Erythroblast (primary cell): ENCODE measurements around the gene NLRP8.
"Not testable (repeated sequence)": the region's sequence is repeated elsewhere in the genome, so short reads cannot be mapped to it uniquely, and the experiment has no call there.

Experiments
- DNase-seq, 2 experiments: peaks; one replicate each; lab custom pipeline; 2025; lab: John Stamatoyannopoulos, UW
- GATA1 ChIP-seq: IDR thresholded peaks from 2 replicates; pipeline ENCODE4 v1.6.1; 2011; ENCODE audit warnings: low read depth, mild to moderate bottlenecking, control low read depth, low read length, moderate library complexity
- POLR2A ChIP-seq: IDR thresholded peaks from 2 replicates; pipeline ENCODE4 v1.6.1; 2011; ENCODE audit warnings: mild to moderate bottlenecking, low read length

Gene NLRP8

DNA sequence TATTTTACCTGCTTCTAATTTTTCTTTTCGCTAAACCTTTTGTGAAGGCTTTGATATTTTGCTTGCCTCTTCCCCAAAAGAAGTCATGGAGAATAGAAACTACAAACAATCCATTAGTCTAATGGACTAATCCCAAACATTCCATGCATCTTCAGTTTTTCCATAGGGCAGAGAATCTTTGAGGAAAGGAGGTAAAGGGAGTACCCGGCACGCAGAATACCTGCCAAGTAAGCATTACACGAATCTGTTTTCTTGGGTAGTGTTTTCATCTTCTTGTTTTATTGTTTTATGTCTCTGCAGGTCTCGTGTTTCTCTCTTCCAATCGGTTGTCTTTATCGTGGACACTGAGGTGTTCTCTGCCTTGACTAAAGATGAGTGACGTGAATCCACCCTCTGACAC, at the start of gene NLRP8:
Gene NLRP8, plus strand, starts transcription at position 301 of the 400 bp plus-strand sequence.
- no peak for TF ChIP-seq GATA1
- TF ChIP-seq POLR2A: no peak
- DNase-seq: no peak

DNA sequence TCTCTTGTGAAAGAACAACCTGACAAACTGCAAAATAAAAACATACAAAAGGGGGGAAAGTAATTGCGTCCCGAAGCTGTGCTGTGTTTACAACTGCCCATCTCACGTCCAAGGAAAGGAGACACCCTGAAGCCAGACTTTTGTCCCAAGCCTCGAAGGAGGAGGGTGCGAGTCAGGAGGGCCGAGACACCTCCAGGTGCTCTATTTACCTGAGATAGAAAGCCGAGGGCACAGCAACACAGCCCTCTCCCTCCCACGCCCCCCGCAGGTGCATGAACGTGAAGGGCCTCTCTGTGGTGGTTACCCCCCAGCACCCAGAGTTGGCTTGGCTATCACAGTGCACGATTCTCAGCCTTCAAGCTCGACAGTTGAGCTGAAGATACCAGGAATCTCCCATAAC, 48.7 kb upstream of the NLRP8 start:
- TF ChIP-seq GATA1: no peak
- no peak for TF ChIP-seq POLR2A
- no peak for DNase-seq

DNA sequence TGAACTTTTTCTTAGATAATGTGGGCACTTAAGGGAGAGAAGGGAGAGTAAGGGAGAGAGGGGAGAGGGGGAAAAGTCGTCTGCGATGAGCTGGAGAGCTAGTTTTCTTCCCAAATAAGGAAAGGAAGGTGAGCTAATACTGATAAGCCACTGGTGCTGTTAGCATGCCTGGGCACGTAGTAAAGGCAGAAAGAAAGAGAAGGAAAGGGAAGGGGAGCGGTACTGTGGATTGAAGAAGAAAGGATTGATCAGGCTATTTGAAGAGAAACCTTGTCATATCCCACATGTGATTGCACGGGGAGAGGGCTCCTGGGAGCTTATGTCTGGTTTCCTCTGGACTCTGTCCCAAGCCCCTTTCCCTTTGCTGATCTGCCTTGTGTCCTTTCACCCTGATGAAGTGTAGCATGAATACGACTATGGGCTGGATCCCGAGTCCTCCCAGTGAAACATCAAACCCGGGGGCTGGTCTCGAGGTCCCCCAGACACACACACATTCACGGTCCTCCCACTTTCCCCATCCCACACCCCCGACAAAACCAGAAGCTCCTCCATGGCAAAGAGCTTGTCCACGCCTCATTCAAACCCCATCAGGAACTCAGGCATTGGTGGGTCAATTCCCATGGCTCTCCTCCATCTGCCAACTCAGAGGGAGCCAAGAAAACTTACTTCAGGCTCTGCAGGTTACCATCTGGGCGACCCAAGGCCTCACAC, 46.1 kb upstream of the NLRP8 start:
- TF ChIP-seq POLR2A (no peak), GATA1 (no peak)
- DNase-seq: no peak

DNA sequence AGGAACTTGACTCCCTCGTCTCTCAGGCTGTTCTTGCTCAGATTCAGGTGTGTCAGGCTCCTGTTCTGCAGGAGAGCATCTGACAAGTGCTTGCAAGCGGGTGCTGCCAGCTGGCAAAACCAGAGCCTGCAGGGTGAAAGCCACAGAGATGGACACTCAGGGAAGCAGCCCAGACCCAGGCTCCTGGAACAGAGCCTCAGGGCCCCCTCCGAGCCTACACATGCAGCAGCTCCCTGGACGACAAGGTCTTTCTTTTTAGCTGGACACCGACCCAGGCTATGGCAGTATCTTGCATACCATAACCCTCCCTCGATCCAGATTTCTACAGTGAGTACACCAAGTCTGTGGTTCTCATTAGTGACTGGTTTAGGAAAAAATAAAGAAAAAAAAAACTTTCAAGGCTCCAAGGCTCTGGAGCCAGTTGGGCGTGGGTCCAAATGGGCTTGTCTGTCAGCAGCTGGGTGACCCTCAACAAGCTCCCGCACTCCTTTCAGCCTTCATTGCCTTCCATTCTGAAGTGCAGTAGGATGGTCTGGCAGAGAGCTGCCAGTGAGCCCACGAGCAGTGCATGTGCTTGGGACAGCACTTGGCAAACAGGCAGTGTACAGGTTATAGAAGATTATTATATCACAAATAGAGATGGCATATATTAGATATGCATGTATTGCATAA, 45.4 kb upstream of the NLRP8 start:
- TF ChIP-seq POLR2A: no peak
- no peak for TF ChIP-seq GATA1
- DNase-seq: no peak

DNA sequence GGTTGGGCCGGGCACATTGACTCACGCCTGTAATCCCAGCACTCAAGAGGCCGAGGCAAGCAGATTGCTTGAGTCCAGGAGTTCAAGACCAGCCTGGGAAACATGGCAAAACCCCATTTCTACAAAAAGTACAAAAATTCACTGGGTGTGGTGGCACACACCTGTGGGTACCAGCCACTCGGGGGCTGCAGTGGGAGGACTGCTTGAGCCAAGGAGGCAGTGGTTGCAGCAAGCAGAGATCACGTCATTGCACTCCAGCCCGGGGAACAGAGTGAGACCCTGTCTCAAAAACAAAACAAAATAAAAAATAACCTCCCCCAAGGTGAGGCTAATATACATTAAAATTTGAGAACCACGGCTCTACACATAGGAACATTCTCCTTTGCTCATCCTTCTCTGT, 40.3 kb upstream of the NLRP8 start:
- no peak for DNase-seq
- TF ChIP-seq GATA1 (no peak), POLR2A (no peak)

DNA sequence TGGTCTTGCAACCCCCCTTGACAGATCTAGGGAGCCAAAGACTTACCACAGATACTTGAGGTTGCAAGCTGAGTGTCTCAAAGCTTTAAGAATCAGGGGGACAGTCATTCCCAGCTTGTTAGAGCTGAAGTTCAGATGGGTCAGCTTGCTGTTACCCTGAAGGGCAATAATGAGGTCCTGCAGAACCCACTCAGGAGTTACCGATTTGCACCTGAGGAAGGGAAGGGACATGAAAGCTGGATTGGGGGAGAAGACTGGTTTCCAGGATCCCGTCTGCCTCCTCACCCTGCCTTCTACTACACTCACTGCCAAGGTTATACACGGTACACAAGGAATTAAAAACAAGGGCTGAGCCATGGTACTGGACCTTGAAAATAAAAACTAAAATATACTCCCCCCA, 39.9 kb upstream of the NLRP8 start:
- TF ChIP-seq GATA1 (no peak), POLR2A (no peak)
- DNase-seq: no peak

DNA sequence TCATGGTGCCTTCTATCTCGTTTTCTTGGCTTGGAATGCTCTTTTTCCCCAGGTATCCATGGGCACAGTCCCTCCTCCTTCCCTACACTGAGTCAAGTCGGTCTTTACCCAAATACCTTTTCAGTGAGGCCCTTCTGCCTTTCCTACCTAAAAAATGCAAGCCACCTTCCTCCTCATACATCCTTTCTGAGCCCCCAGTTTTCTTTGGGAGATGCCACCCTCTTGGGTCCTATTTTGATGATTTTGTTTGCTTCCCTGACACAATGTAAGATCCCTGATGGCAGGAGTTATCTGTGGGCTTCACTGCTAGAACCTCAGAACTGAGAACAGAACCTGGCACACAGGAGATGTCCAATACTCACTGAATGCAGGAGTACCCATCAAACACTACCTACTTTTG, 37.8 kb upstream of the NLRP8 start:
- TF ChIP-seq GATA1: no peak
- TF ChIP-seq POLR2A: no peak
- DNase-seq: no peak

DNA sequence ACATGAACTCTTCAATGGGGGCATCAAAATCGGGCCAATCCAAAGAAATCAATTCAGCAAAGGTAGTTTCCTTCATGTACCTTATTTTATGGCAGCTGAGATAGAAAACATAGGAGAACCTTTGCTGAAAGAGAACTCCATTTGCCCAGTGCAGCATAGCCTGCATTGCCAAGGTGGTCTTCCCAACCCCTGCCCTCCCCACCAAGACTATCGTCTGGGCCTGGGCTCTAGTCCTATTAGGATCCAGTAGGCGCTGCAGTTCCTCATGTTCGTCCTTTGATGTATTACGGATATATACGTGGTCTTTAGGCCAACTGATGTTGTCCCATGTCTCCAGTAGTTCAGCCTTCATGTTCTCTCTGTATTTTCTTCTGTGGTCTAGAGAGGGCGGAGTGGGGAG, 34.7 kb upstream of the NLRP8 start:
- TF ChIP-seq GATA1 (no peak), POLR2A (no peak)
- no peak for DNase-seq

DNA sequence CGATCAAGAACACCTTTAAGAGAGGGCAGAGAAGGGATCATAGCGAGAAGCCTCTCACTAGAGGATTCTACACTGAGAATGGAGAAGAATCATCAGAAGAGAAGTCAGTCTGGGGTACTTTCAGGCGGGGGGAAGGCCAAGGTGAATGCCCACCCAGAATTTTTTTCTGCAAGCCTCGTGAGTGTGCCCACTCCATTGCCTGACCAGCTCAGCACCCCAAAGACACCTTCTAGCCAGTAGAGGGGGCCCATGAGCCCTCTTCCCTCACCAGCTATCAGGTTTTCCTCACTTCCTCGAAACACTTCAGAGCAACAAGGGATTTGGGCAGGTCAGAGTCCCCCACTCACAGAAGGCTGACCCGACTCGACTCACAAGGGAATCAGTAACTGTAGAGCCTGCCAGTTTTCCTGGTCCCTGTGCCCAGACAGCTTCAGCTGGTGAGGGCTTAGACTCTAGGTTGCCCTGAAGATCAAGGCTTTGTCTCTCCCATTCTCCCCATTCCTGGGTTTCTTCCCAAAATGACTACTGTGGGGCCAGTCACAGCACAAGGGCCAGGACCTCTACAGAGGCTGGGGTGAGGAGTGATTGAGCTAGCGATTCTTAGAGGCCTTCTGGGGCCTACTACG, 33.9 kb upstream of the NLRP8 start:
- peak in 1 of 2 experiments; percentile 24 for DNase-seq
- TF ChIP-seq GATA1: no peak
- no peak for TF ChIP-seq POLR2A

DNA sequence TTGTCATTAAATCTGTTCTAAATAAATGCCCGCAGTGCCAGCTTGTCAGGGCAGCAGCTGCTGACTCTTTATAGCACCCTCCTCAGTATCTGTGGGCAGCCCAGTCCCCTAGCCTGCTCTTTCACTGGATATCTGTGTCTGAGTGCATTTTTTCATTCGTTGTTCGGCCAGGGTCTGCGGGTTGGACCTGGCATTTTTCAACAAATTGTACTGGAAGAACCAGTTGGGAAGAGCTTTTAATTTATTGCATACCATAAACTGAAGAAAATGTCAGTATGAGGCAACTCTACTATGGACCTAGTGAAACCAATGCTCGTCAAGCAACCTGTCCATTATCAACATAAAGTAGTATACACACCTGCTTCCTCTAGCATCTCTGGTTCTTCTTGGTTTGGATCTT, 24.1 kb upstream of the NLRP8 start:
- no peak for TF ChIP-seq GATA1
- no peak for TF ChIP-seq POLR2A
- DNase-seq: no peak

DNA sequence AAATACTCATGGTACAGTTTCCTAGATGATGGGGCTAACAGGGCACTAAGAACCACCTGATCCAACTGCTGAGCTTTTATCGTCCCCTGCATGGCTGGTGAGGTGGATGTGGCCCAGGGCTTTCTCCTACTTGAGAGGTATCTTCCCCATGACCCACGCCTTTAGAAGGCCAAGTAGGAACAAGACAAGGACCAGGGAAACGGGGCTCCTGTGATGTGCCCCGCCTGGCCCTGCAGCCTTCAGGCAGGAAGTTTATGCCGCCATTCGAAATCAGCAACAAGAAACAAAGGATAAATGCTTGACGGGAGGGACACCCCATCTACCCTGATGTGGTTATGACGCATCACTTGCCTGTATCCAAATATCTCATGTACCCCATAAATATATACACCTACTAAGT, 19.6 kb upstream of the NLRP8 start:
- no peak for DNase-seq
- no peak for TF ChIP-seq POLR2A

DNA sequence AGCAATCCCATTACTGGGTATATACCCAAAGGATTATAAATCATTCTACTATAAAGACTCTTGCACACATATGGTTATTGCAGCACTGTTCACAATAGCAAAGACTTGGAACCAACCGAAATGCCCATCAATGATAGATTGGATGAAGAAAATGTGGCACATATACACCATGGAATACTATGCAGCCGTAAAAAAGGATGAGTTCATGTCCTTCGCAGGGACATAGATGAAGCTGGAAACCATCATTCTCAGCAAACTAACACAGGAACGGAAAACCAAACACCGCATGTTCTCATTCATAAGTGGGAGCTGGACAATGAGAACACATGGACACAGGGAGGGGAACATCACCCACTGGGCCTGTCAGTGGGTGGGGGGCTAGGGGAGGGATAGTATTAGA, 18.4 kb upstream of the NLRP8 start:
- not testable (repeated sequence) for DNase-seq

DNA sequence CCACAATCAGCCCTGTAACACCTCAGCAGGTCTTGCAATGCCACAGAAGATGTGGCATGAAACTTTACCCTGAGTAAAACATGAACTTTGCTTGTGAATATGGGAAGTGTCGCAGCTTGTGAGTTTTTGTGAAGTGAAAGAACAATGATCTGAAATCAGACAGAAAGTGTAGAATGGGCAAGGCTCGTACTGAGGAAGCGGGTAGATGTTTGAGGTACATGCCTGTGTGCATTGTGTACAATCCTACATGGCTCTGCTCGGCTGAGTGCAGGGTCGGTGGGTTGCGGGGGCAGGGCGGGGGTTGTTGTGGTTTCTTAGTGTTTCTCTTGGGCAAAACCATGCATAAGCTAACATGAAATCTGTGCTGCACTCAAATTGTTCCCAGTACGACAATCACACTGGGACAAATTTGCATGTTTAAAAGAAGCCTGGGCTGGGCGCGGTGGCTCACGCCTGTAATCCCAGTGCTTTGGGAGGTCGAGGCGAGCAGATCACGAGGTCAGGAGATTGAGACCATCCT, 16.6 kb upstream of the NLRP8 start:
- no peak for DNase-seq
- TF ChIP-seq POLR2A (no peak), GATA1 (no peak)

DNA sequence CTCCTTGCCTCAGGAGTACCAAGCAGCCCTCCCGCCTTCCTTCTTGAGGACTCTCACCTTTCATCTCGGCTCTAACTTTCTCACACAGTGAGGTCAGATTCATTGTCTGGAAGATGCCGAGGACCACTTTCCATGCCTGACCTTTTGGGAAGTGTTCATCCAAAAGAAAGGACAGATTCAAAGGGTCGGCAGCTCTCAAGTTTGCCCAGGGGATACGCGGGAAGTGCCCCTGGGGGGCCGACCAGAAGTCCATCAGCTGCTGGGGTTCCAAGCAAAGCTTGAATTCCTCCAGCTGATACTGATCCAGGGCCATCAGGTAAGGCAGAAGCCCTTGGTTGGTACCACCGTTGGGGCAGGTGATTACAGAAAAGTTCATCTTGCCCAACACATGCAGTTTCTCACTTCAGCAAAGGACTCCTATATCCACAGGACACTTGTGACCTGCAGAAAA, 15.7 kb upstream of the NLRP8 start, which contains the start of gene NLRP13:
Gene NLRP13, minus strand, starts transcription at position 401 of the 451 bp plus-strand sequence. Its CDS starts 25 bp downstream, at position 376.
- TF ChIP-seq GATA1: no peak
- TF ChIP-seq POLR2A: no peak
- no peak for DNase-seq

DNA sequence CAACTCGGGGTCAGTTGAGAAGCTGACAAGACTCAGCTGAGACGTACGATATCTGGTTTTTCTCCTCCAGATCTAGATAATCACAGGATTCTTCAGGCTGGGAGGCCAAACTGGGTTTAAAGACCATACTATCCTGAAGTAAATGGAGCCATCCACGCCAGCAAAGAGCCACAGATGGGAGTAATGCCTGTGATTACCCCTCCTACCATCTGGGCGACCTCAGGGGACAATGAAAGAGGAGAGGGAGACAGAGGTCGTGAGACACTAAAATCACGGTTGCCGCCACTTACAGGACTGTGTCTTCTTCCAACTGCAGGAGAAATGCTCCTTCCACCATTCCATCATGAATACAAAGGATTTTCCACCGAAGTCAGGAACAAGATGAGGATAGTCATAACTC, 12.4 kb upstream of the NLRP8 start:
- no peak for DNase-seq
- TF ChIP-seq POLR2A (no peak), GATA1 (no peak)

DNA sequence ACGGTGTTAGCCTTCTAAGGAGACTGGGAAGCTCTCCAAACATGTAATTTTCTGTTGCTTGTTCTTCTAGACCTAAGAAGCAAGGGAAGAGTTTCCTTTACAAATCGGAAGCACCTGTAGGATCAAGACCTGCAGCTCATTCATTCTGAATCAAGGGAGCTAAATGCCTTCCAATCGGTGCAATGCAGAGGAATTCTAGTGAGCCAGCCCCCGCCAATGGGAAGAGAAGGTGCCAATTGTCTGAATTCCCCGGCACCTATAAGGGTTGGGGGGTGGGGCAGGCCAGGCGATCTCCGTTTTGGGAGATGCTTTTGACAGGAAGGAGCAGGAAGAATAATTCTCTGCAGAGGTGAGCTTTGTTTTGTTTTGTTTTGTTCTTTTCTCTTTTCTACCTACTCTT, 8.4 kb upstream of the NLRP8 start:
- DNase-seq: no peak
- TF ChIP-seq GATA1: no peak
- TF ChIP-seq POLR2A: no peak
